ENCODE data around the gene MPHOSPH9. TPM values are rescaled to one million over a fixed set of nuclear protein-coding genes. Genes with fewer than 3 reads are reported as not detected.
A peak's percentile ranks its signal among the peaks of the same experiment; 100 is the strongest.

Gene MPHOSPH9
- total and polyA plus RNA-seq, 11 donors, result 6.0 to 32.3 (median 20.4) TPM

DNA sequence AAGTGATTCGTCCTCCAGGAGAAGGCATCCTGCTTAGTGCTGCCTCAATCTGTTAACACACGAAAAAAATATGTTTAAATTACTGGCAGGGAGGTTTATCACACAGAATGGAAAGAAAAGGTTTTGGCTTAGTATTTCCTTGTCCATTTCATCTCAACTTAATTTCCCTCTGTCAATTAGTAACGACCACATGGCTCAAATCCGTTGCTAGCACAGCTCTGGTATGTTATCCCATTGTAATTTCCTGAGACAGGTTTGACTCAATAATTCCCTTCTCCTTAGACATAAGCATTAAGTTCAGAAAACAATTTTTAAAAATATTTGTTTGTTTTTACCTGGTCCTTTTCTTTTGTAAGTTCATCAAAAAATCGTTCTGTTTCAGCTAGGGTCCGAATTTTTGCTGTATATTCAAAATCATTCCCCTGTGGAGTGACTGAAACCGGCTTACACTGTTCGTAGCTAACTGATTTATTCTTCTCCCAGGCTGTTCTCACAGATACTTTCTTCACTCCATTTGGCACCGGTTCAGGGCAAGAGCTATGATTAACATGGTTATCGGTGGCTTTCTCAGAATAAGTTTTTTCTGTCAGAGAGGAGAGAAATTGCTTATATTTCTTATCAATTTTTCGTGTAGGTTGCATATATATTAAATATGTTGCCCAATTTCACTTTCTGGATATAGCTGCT is 72.0 kb downstream of the MPHOSPH9 start:
- intact Hi-C loops (cut with DNase I), result no loop called here
- H3K36me3 ChIP-seq, result peaks cover 0 to 81% (median 62%) of the 10 kb centered on the region in 9 donors

DNA sequence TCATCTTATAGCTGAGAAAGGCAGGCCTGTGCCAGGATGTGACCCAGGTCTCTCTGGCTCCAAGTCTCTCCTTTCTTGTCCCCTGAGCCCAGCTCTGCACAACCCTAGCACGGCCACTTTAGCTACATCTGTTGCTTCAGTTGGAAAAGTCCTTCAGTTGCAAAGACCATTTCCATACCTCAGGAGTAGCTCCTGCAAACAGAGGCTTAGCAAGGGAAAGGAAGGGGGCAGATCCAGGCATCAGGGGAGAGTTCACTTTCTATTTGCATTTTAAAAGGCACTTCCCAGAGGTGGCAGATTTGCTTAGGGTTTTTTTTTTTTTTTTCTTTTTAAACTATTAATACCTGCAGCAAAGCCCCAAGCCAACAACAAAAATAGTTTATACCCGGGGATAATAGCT is 79.0 kb downstream of the MPHOSPH9 start:
- peaks cover 0 to 24% (median 21%) of the 10 kb centered on the region in 12 donors for H3K4me1 ChIP-seq
- H3K36me3 ChIP-seq, result peaks cover 0 to 29% (median 21%) of the 10 kb centered on the region in 9 donors
- no peak overlapping the region for H3K4me3 ChIP-seq
- intact Hi-C loops (cut with DNase I), result loop anchor here in 6 of 10 donors (2.0 to 10.0 kb wide), 6 partner anchors 42 to 177 kb away; partner anchors contain the start of genes ARL6IP4 (in 3 of the 6) and OGFOD2 (in 1 of the 6)
- TF ChIP-seq POLR2A (IDR thresholded peaks at IDR 0.05), result no peak
- DNase-seq (no peak), ATAC-seq (no peak)
- WGBS, 4 donors, result 57 to 69% (median 61%) methylated on average over 2 of the region's 2 CpGs
- H3K27me3 ChIP-seq, result peaks cover 0 to 5% (median 0%) of the 10 kb centered on the region in 9 donors
- H3K27ac ChIP-seq, result no peak overlapping the region
- H3K9me3 ChIP-seq, result no peaks in the 10 kb centered on the region

More for the DNA sequence above, 72.0 kb downstream of the MPHOSPH9 start:
- Histone ChIP-seq H3K27me3 (no peaks in the 10 kb centered on the region), H3K4me1 (peaks cover 0 to 3% (median 0%) of the 10 kb centered on the region in 12 donors), H3K9me3 (no peaks in the 10 kb centered on the region), H3K4me3 (no peak overlapping the region), H3K27ac (no peak overlapping the region)
- DNase-seq (no peak), ATAC-seq (no peak)
- 63 to 69% (median 64%) methylated on average over 11 of the region's 11 CpGs for WGBS, 4 donors
- TF ChIP-seq, protein P1, sequence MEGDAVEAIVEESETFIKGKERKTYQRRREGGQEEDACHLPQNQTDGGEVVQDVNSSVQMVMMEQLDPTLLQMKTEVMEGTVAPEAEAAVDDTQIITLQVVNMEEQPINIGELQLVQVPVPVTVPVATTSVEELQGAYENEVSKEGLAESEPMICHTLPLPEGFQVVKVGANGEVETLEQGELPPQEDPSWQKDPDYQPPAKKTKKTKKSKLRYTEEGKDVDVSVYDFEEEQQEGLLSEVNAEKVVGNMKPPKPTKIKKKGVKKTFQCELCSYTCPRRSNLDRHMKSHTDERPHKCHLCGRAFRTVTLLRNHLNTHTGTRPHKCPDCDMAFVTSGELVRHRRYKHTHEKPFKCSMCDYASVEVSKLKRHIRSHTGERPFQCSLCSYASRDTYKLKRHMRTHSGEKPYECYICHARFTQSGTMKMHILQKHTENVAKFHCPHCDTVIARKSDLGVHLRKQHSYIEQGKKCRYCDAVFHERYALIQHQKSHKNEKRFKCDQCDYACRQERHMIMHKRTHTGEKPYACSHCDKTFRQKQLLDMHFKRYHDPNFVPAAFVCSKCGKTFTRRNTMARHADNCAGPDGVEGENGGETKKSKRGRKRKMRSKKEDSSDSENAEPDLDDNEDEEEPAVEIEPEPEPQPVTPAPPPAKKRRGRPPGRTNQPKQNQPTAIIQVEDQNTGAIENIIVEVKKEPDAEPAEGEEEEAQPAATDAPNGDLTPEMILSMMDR (IDR thresholded peaks at IDR 0.05), result no peak
- TF ChIP-seq POLR2A (IDR thresholded peaks at IDR 0.05), result no peak

DNA sequence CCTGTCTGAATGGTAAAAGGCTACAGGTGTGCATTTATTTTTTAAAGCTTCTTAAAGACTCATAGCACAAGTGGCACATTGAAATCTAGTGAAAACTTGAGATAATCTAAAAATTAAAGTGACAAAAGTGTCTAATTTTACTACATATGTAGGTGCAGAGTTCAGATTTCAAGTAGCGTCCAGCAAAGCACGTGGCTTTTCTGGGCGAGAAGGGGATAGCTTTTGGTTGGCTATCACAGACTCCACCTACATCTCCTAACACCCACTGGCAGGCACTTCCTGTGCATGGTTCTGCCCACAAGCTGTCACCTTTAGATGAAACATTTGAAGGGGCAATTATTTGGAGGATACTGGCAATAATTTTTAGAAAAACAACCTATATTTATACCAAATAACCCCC is 80.1 kb downstream of the MPHOSPH9 start:
- Histone ChIP-seq H3K36me3 (peaks cover 0 to 29% (median 21%) of the 10 kb centered on the region in 9 donors), H3K9me3 (no peaks in the 10 kb centered on the region), H3K27me3 (peaks cover 0 to 5% (median 0%) of the 10 kb centered on the region in 9 donors), H3K4me1 (peaks cover 0 to 34% (median 22%) of the 10 kb centered on the region in 12 donors), H3K4me3 (no peak overlapping the region), H3K27ac (no peak overlapping the region)
- intact Hi-C loops (cut with DNase I), result loop anchor here in 6 of 10 donors (5.0 to 10.0 kb wide), 5 partner anchors 41 to 176 kb away; partner anchors contain the start of genes ARL6IP4 (in 3 of the 6) and OGFOD2 (in 1 of the 6)
- no peak for DNase-seq
- TF ChIP-seq POLR2A (IDR thresholded peaks at IDR 0.05), result no peak
- TF ChIP-seq, protein P1 (IDR thresholded peaks at IDR 0.05), result no peak
- ATAC-seq, result no peak
- WGBS, 4 donors, result 74 to 89% (median 82%) methylated on average over 3 of the region's 3 CpGs

DNA sequence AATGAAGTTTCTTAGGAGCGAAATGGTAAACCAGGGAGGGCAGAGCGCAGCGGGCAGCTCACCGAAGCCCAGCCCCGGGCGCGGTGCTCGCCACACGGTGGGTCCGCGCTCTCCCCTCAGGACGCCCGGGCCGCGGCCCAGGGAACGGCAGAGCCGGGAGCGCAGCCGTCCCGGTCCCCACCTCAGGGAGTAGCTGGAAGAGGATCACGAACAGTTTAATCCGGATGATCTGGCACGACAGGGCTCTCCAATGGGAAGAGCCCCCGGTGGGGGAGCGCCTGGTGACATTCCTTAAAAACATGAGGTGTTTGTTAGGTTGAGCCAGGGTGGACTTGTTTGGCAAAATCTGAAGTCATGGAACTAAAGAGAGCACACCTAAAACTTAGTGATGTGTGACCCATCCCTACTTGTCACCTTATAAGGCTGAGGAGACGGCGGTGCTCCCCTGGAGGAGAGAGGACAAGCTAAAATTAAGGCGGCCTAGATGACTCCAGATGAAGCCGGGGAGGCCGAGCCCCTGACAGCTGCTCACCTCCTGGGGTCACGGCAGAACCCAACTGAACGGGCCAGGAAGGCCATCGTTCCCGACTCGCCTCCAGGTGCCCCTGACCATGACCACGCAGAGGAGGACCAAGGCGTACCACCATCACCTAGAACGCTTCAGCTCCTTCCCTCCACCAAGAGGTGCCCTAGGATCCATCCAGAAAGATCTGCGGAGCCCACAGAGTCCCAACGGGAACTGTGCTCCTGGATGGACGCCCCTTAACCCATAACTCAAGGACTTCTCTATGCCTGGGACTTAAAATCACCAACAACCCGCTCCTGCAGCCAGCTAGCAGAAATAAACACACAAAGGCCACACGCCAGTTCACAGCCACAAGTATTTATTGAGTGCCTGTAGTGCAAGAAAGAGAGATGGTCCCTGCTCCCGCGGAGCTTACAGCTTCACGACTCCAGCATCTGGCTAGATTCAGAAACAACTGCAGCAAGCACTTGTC is 81.2 kb downstream of the MPHOSPH9 start:
- no peak for DNase-seq
- Histone ChIP-seq H3K36me3 (peaks cover 0 to 25% (median 16%) of the 10 kb centered on the region in 9 donors), H3K4me1 (peaks cover 0 to 34% (median 22%) of the 10 kb centered on the region in 12 donors), H3K27ac (peak overlapping the region; percentile 47 to 92 (median 80)), H3K27me3 (peaks cover 0 to 5% (median 0%) of the 10 kb centered on the region in 9 donors), H3K9me3 (no peaks in the 10 kb centered on the region), H3K4me3 (peak overlapping the region; percentile 56 to 90 (median 78))
- peak in 2 of 4 donors; percentile 37 to 39 for ATAC-seq
- TF ChIP-seq, protein P1 (IDR thresholded peaks at IDR 0.05), result no peak
- TF ChIP-seq POLR2A (IDR thresholded peaks at IDR 0.05), result no peak
- intact Hi-C loops (cut with DNase I), result loop anchor here in 9 of 10 donors (1.0 to 10.0 kb wide), 10 partner anchors 39 to 174 kb away; partner anchors contain the start of genes ARL6IP4 (in 3 of the 9) and OGFOD2 (in 1 of the 9)
- WGBS, 4 donors, result 41 to 73% (median 53%) methylated on average over 26 to 46 of the region's 46 CpGs

Data from heart left ventricle (tissue), 16 donors.